Measurements from ENCODE around the gene POFUT1. TPM values are rescaled to one million over a fixed set of nuclear protein-coding genes. Genes with fewer than 3 reads are reported as not detected.

POFUT1 gene
- total RNA-seq, 1 experiment from 2014 or later, result 29.4 TPM

DNA sequence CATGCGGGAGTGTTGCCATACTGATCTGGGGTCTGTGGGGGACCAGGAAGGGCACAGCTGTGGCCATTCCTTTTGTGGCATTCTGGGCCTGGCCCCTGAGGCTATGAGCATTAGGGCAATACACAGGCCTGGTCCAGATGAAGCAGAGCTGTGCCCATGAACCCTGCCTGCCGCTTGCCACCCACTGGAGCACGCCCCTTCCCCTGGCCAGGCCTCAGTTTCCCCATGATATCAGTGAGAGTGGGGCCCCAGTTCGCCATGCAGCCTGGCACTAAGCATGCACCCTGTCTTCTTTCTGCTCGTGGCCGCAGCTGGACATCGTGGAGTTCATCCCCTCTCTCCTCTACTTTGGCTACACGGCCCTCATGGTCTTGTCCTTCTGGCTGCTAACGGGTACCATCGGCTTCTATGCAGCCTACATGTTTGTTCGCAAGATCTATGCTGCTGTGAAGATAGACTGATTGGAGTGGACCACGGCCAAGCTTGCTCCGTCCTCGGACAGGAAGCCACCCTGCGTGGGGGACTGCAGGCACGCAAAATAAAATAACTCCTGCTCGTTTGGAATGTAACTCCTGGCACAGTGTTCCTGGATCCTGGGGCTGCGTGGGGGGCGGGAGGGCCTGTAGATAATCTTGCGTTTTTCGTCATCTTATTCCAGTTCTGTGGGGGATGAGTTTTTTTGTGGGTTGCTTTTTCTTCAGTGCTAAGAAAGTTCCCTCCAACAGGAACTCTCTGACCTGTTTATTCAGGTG is 42.5 kb upstream of the POFUT1 start (continued):
- TF ChIP-seq, protein P1, sequence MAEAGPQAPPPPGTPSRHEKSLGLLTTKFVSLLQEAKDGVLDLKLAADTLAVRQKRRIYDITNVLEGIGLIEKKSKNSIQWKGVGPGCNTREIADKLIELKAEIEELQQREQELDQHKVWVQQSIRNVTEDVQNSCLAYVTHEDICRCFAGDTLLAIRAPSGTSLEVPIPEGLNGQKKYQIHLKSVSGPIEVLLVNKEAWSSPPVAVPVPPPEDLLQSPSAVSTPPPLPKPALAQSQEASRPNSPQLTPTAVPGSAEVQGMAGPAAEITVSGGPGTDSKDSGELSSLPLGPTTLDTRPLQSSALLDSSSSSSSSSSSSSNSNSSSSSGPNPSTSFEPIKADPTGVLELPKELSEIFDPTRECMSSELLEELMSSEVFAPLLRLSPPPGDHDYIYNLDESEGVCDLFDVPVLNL (CRISPR knock-in tag; IDR thresholded peaks at IDR 0.05; ENCODE audit: borderline replicate concordance, low read depth), result no peak

DNA sequence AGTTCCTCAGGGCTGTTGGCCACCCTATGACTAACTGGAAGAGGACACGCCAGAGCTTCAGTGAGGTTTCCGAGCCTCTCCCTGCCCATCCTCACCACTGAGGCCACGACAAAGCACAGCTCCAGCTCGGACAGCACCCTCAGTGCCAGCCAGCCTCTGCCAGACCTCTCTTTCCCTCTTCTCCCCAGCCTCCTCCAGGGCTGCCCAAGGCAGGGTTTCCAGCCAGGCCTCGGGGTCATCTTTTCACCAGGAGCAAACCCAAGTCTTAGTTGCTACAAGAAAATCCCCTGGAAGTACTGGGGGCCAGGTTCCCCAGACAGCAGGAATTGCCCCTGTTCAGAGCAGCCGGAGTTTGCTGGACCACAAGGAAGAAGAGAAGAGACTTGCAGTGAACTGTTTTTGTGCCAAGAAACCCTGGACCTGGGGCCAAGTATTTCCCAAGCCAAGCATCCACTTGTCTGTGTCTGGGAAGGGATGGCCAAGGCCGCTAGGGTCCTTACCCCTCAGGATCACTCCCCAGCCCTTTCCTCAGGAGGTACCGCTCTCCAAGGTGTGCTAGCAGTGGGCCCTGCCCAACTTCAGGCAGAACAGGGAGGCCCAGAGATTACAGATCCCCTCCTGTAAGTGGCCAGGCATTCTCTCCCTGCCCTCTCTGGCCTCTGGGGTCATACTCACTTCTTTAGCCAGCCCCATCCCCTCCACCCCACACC is 41.7 kb upstream of the POFUT1 start:
- ATAC-seq, result no peak
- H3K27me3 Mint-ChIP-seq (ENCODE audit: low read depth), result no peaks in the 10 kb centered on the region
- no peaks in the 10 kb centered on the region for H3K9me3 Mint-ChIP-seq
- ChIA-PET CTCF (no interaction called here), POLR2A (no interaction called here)
- peaks cover 11% of the 10 kb centered on the region for H3K4me1 Mint-ChIP-seq
- H3K36me3 Mint-ChIP-seq, result peaks cover 43% of the 10 kb centered on the region
- H3K27ac Mint-ChIP-seq, result no peak overlapping the region
- H3K4me3 Mint-ChIP-seq, result no peak overlapping the region
- no peak for DNase-seq (ENCODE audit: low spot score)
- no peak for TF ChIP-seq ATF1 (CRISPR knock-in tag; IDR thresholded peaks at IDR 0.05)
- TF ChIP-seq ZNF263 (CRISPR knock-in tag; IDR thresholded peaks at IDR 0.05; ENCODE audit: low read depth), result no peak
- no peak for TF ChIP-seq NR2C2 (CRISPR knock-in tag; IDR thresholded peaks at IDR 0.05)
- TF ChIP-seq, protein P2, sequence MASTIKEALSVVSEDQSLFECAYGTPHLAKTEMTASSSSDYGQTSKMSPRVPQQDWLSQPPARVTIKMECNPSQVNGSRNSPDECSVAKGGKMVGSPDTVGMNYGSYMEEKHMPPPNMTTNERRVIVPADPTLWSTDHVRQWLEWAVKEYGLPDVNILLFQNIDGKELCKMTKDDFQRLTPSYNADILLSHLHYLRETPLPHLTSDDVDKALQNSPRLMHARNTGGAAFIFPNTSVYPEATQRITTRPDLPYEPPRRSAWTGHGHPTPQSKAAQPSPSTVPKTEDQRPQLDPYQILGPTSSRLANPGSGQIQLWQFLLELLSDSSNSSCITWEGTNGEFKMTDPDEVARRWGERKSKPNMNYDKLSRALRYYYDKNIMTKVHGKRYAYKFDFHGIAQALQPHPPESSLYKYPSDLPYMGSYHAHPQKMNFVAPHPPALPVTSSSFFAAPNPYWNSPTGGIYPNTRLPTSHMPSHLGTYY (CRISPR knock-in tag; IDR thresholded peaks at IDR 0.05), result no peak
- TF ChIP-seq PRRX2 (CRISPR knock-in tag; IDR thresholded peaks at IDR 0.05), result no peak
- TF ChIP-seq ELF4 (CRISPR knock-in tag; IDR thresholded peaks at IDR 0.05; ENCODE audit: low read depth), result no peak
- TF ChIP-seq AR (CRISPR knock-in tag; IDR thresholded peaks at IDR 0.05), result no peak
- TF ChIP-seq, protein P3, sequence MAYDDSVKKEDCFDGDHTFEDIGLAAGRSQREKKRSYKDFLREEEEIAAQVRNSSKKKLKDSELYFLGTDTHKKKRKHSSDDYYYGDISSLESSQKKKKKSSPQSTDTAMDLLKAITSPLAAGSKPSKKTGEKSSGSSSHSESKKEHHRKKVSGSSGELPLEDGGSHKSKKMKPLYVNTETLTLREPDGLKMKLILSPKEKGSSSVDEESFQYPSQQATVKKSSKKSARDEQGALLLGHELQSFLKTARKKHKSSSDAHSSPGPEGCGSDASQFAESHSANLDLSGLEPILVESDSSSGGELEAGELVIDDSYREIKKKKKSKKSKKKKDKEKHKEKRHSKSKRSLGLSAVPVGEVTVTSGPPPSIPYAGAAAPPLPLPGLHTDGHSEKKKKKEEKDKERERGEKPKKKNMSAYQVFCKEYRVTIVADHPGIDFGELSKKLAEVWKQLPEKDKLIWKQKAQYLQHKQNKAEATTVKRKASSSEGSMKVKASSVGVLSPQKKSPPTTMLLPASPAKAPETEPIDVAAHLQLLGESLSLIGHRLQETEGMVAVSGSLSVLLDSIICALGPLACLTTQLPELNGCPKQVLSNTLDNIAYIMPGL (CRISPR knock-in tag; IDR thresholded peaks at IDR 0.05), result no peak
- TF ChIP-seq E2F1 (CRISPR knock-in tag; IDR thresholded peaks at IDR 0.05), result no peak
- TF ChIP-seq ZNF416 (CRISPR knock-in tag; IDR thresholded peaks at IDR 0.05), result no peak
- no peak for TF ChIP-seq CREM (CRISPR knock-in tag; IDR thresholded peaks at IDR 0.05)
- TF ChIP-seq, protein P4, sequence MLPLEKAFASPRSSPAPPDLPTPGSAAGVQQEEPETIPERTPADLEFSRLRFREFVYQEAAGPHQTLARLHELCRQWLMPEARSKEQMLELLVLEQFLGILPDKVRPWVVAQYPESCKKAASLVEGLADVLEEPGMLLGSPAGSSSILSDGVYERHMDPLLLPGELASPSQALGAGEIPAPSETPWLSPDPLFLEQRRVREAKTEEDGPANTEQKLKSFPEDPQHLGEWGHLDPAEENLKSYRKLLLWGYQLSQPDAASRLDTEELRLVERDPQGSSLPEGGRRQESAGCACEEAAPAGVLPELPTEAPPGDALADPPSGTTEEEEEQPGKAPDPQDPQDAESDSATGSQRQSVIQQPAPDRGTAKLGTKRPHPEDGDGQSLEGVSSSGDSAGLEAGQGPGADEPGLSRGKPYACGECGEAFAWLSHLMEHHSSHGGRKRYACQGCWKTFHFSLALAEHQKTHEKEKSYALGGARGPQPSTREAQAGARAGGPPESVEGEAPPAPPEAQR (CRISPR knock-in tag; IDR thresholded peaks at IDR 0.05), result no peak
- no peak for TF ChIP-seq ZNF512 (CRISPR knock-in tag; IDR thresholded peaks at IDR 0.05; ENCODE audit: borderline replicate concordance)
- no peak for TF ChIP-seq EMX1 (CRISPR knock-in tag; IDR thresholded peaks at IDR 0.05)
- TF ChIP-seq ZNF232 (CRISPR knock-in tag; IDR thresholded peaks at IDR 0.05), result no peak
- TF ChIP-seq NR3C1 (CRISPR knock-in tag; conservative IDR thresholded peaks at IDR 0.05; ENCODE audit: low read depth), result no peak
- TF ChIP-seq, protein P5, sequence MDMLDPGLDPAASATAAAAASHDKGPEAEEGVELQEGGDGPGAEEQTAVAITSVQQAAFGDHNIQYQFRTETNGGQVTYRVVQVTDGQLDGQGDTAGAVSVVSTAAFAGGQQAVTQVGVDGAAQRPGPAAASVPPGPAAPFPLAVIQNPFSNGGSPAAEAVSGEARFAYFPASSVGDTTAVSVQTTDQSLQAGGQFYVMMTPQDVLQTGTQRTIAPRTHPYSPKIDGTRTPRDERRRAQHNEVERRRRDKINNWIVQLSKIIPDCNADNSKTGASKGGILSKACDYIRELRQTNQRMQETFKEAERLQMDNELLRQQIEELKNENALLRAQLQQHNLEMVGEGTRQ (CRISPR knock-in tag; IDR thresholded peaks at IDR 0.05), result no peak
- no peak for TF ChIP-seq ATF3 (CRISPR knock-in tag; conservative IDR thresholded peaks at IDR 0.05)
- no peak for TF ChIP-seq ATF2 (CRISPR knock-in tag; IDR thresholded peaks at IDR 0.05; ENCODE audit: borderline replicate concordance, low read depth)
